Measurements from ENCODE around the gene CCDC148. TPM values are rescaled to one million over a fixed set of nuclear protein-coding genes. Genes with fewer than 3 reads are reported as not detected.

CCDC148 gene
- total RNA-seq (ENCODE audit: low replicate concordance) = 0.72 and 9.1 TPM in 2 replicates

GRCh38 chr2:158456309-158457066 is at the start of gene CCDC148, which contains the start of gene PKP4:
TSS of gene CCDC148 (minus strand) at chr2:158456753. CDS start at chr2:158456439, 314 bp downstream.
TSS of gene PKP4 (plus strand) at chr2:158456952. CDS start at chr2:158533185, 76,233 bp downstream.
- peak within 1 kb of the TSS; percentile 86 for H3K4me3 ChIP-seq (ENCODE audit: low read depth, low read length)
- peak; percentile 84 for DNase-seq (ENCODE audit: low read depth)
- TF ChIP-seq CTCF (IDR thresholded peaks at IDR 0.05; ENCODE audit: insufficient read depth, low read length) = peak; percentile 47

GRCh38 chr2:158505448-158505934 is 48.9 kb upstream of the CCDC148 start:
- DNase-seq (ENCODE audit: low read depth) = no peak
- no peak overlapping the region for H3K4me3 ChIP-seq (ENCODE audit: low read depth, low read length)
- TF ChIP-seq CTCF (IDR thresholded peaks at IDR 0.05; ENCODE audit: insufficient read depth, low read length) = no peak

GRCh38 chr2:158504088-158504487 is 47.5 kb upstream of the CCDC148 start:
- DNase-seq (ENCODE audit: low read depth) = no peak
- H3K4me3 ChIP-seq (ENCODE audit: low read depth, low read length) = no peak overlapping the region
- TF ChIP-seq CTCF (IDR thresholded peaks at IDR 0.05; ENCODE audit: insufficient read depth, low read length) = no peak

GRCh38 chr2:158502974-158503373 is 46.4 kb upstream of the CCDC148 start:
- TF ChIP-seq CTCF (IDR thresholded peaks at IDR 0.05; ENCODE audit: insufficient read depth, low read length) = no peak
- no peak overlapping the region for H3K4me3 ChIP-seq (ENCODE audit: low read depth, low read length)

GRCh38 chr2:158501301-158501700 is 44.7 kb upstream of the CCDC148 start:
- no peak for DNase-seq (ENCODE audit: low read depth)
- no peak for TF ChIP-seq CTCF (IDR thresholded peaks at IDR 0.05; ENCODE audit: insufficient read depth, low read length)
- H3K4me3 ChIP-seq (ENCODE audit: low read depth, low read length) = no peak overlapping the region

More at GRCh38 chr2:158502974-158503373, 46.4 kb upstream of the CCDC148 start:
- peak; percentile 96 for DNase-seq (ENCODE audit: low read depth)

GRCh38 chr2:158500333-158500732 is 43.8 kb upstream of the CCDC148 start:
- DNase-seq (ENCODE audit: low read depth) = no peak
- no peak overlapping the region for H3K4me3 ChIP-seq (ENCODE audit: low read depth, low read length)

More at GRCh38 chr2:158500333-158500732, 43.8 kb upstream of the CCDC148 start:
- TF ChIP-seq CTCF (IDR thresholded peaks at IDR 0.05; ENCODE audit: insufficient read depth, low read length) = no peak

Data from fibroblast of the aortic adventitia (primary cell).